Measurements from ENCODE around the gene CASP3.

GRCh38 chr4:184587701-184588100 is 61.5 kb downstream of the CASP3 start:
- no peak for TF ChIP-seq POLR2AphosphoS5 (IDR thresholded peaks at IDR 0.05; ENCODE audit: low read depth, low read length)
- TF ChIP-seq TAF1 (IDR thresholded peaks at IDR 0.05; ENCODE audit: borderline replicate concordance, insufficient read depth, low read length) = no peak
- no peak for TF ChIP-seq REST (IDR thresholded peaks at IDR 0.05; ENCODE audit: insufficient read depth in 1 of 2, low read depth in 2 of 2, low read length in 2 of 2)
- no peak for TF ChIP-seq SIN3A (IDR thresholded peaks at IDR 0.05; ENCODE audit: borderline replicate concordance, insufficient read depth, low read length)
- TF ChIP-seq FOXP2 (optimal IDR thresholded peaks at IDR 0.05; ENCODE audit: borderline replicate concordance, extremely low read depth, extremely low read length, insufficient read depth) = no peak
